Chondrocyte (in vitro differentiated cells): Measurements from ENCODE around the gene IL19. TPM values are rescaled to one million over a fixed set of nuclear protein-coding genes. Genes with fewer than 3 reads are reported as not detected.

Source experiments
- DNase-seq: peaks from one replicate; pipeline ENCODE4 v3.0.0; 2021; ENCODE audit warnings: mixed read lengths, low spot score
- H3K27ac Mint-ChIP-seq: one replicate; pipeline ENCODE4 v1.8.0; 2021; ENCODE audit warnings: mild to moderate bottlenecking, moderate library complexity, mixed read lengths; ENCODE audit not compliant: unreplicated experiment
- H3K27me3 Mint-ChIP-seq: 2 replicates; pipeline ENCODE4 v1.8.0; 2021; ENCODE audit warnings: low read depth, mixed read lengths
- H3K36me3 Mint-ChIP-seq: 2 replicates; pipeline ENCODE4 v1.8.0; 2021; ENCODE audit warnings: low read depth, mixed read lengths
- H3K4me1 Mint-ChIP-seq: 2 replicates; pipeline ENCODE4 v1.8.0; 2021; ENCODE audit warnings: low read depth, mild to moderate bottlenecking, mixed read lengths
- H3K4me3 Mint-ChIP-seq: one replicate; pipeline ENCODE4 v1.8.0; 2021; ENCODE audit warnings: mild to moderate bottlenecking, moderate library complexity, mixed read lengths; ENCODE audit not compliant: unreplicated experiment
- H3K9me3 Mint-ChIP-seq: 2 replicates; pipeline ENCODE4 v1.8.0; 2021; ENCODE audit warnings: low read depth, mixed read lengths
- CTCF ChIP-seq: fragments of 200-600 bp; sonication (generic); IDR thresholded peaks from 2 replicates; pipeline ENCODE4 v1.5.0; 2021; ENCODE audit warnings: antibody characterized with exemption, mild to moderate bottlenecking, moderate library complexity
- total RNA-seq: library from RNA; stranded (reverse); gene quantifications from 3 replicates; pipeline ENCODE4 v1.2.1, GENCODE V29; 2021

Gene IL19
- total RNA-seq, 1 donor from 2014 or later = not detected

GRCh38 chr1:206742719-206743383 is 27.7 kb upstream of the IL19 start:
- Mint-ChIP-seq H3K27ac (no peak overlapping the region), H3K4me3 (no peak overlapping the region), H3K27me3 (no peaks in the 10 kb centered on the region), H3K9me3 (no peaks in the 10 kb centered on the region), H3K4me1 (peaks cover 11% of the 10 kb centered on the region), H3K36me3 (no peaks in the 10 kb centered on the region)
- DNase-seq = no peak
- TF ChIP-seq CTCF = no peak

- H3K4me1 Mint-ChIP-seq = no peaks in the 10 kb centered on the region
- no peaks in the 10 kb centered on the region for H3K9me3 Mint-ChIP-seq
- H3K27ac Mint-ChIP-seq = no peak overlapping the region
- TF ChIP-seq CTCF = no peak
- H3K36me3 Mint-ChIP-seq = no peaks in the 10 kb centered on the region
- H3K4me3 Mint-ChIP-seq = no peak overlapping the region
- peaks cover 3% of the 10 kb centered on the region for H3K27me3 Mint-ChIP-seq
- DNase-seq = no peak
Measured at GRCh38 chr1:206744683-206745082, 25.9 kb upstream of the IL19 start.

- Mint-ChIP-seq H3K36me3 (no peaks in the 10 kb centered on the region), H3K9me3 (no peaks in the 10 kb centered on the region), H3K27me3 (peaks cover 4% of the 10 kb centered on the region), H3K27ac (no peak overlapping the region), H3K4me3 (no peak overlapping the region), H3K4me1 (no peaks in the 10 kb centered on the region)
- DNase-seq = no peak
- TF ChIP-seq CTCF = no peak
Measured at GRCh38 chr1:206745301-206745700, 25.3 kb upstream of the IL19 start.

- Mint-ChIP-seq H3K36me3 (no peaks in the 10 kb centered on the region), H3K27ac (no peak overlapping the region), H3K4me1 (no peaks in the 10 kb centered on the region), H3K9me3 (no peaks in the 10 kb centered on the region), H3K4me3 (no peak overlapping the region), H3K27me3 (peaks cover 4% of the 10 kb centered on the region)
- DNase-seq = no peak
- TF ChIP-seq CTCF = no peak
Measured at GRCh38 chr1:206748348-206749030, 22.1 kb upstream of the IL19 start.

- Mint-ChIP-seq H3K4me3 (no peak overlapping the region), H3K27ac (no peak overlapping the region), H3K27me3 (peaks cover 4% of the 10 kb centered on the region), H3K9me3 (peaks cover 8% of the 10 kb centered on the region), H3K36me3 (peaks cover 2% of the 10 kb centered on the region), H3K4me1 (peaks cover 2% of the 10 kb centered on the region)
- TF ChIP-seq CTCF = no peak
- DNase-seq = no peak
Measured at GRCh38 chr1:206751891-206752290, 18.7 kb upstream of the IL19 start.
